GM23338 (cell line): Measurements from ENCODE around the gene C2CD3.

Experiments used
- CTCF ChIP-seq, 2 experiments: fragments of 200-600 bp in 1 of 2; sonication (generic) in 1 of 2; conservative IDR thresholded peaks; 2 replicates each; pipeline versions ENCODE4 v1.5.1 to v1.6.1; 2016 to 2017; ENCODE audit warnings: antibody characterized with exemption in 2 of 2, low read depth in 2 of 2, mild to moderate bottlenecking in 2 of 2, moderate library complexity in 1 of 2
- EZH2 ChIP-seq: fragments of 200-600 bp; sonication (generic); IDR thresholded peaks from one replicate; pipeline ENCODE4 v1.8.0; 2017; ENCODE audit warnings: antibody characterized with exemption, mild to moderate bottlenecking, low read depth; ENCODE audit not compliant: unreplicated experiment
- EZH2phosphoT487 ChIP-seq: fragments of 200-600 bp; sonication (generic); IDR thresholded peaks from one replicate; pipeline ENCODE4 v1.8.1; 2018; ENCODE audit warnings: antibody characterized with exemption; ENCODE audit not compliant: unreplicated experiment
- JUNB ChIP-seq: IDR thresholded peaks from one replicate; pipeline ENCODE4 v1.6.1; 2016; ENCODE audit warnings: antibody characterized with exemption; ENCODE audit not compliant: unreplicated experiment
- POLR2AphosphoS5 ChIP-seq: IDR thresholded peaks from 2 replicates; pipeline ENCODE4 v1.6.1; 2016; ENCODE audit warnings: antibody characterized with exemption, low read depth
- REST ChIP-seq: IDR thresholded peaks from one replicate; pipeline ENCODE4 v1.6.1; 2018; ENCODE audit warnings: antibody characterized with exemption; ENCODE audit not compliant: unreplicated experiment
- STAT1 ChIP-seq: IDR thresholded peaks from one replicate; pipeline ENCODE4 v1.6.1; 2016; ENCODE audit warnings: antibody characterized with exemption; ENCODE audit not compliant: unreplicated experiment
- ZNF114 ChIP-seq: fragments of 250-450 bp; sonication (Bioruptor Pico); IDR thresholded peaks from 2 replicates; pipeline ENCODE4 v1.5.0; 2020; ENCODE audit warnings: mild to moderate bottlenecking, moderate library complexity

GRCh38 chr11:74072286-74072685 lies 98.5 kb downstream of the C2CD3 start:
- TF ChIP-seq EZH2phosphoT487 (no peak), POLR2AphosphoS5 (no peak), CTCF (conservative IDR thresholded peaks at IDR 0.05; ENCODE audit: low read depth in 2 of 2) (no peak), EZH2 (no peak), REST (no peak), STAT1 (no peak), JUNB (no peak), ZNF114 (CRISPR knock-in tag) (no peak)
